BJ (cell line): Measurements from ENCODE around the gene QRICH1. TPM values are rescaled to one million over a fixed set of nuclear protein-coding genes. Genes with fewer than 3 reads are reported as not detected.

Experiments used
- CTCF ChIA-PET: fragments of 350-600 bp; formaldehyde crosslinking; extraction: SDS; loops from one replicate; lab custom pipeline; 2021; ENCODE audit warnings: antibody characterized with exemption, inconsistent platforms; lab: Yijun Ruan, JAX
- POLR2A ChIA-PET: fragments of 300-600 bp; sonication (Branson Sonifier 250); formaldehyde crosslinking; extraction: SDS; loops from one replicate; lab custom pipeline; 2021; ENCODE audit warnings: antibody characterized with exemption; lab: Charles Lee
- DNase-seq: peaks from one replicate; pipeline ENCODE4 v3.0.0-alpha.2; 2011; ENCODE audit warnings: low read depth
- H3K27me3 ChIP-seq: 2 replicates; pipeline ENCODE4 v1.6.0; 2011; ENCODE audit warnings: low read length; ENCODE audit not compliant: control insufficient read depth, insufficient read depth
- H3K36me3 ChIP-seq: 2 replicates; pipeline ENCODE4 v1.5.1; 2011; ENCODE audit warnings: low read length; ENCODE audit not compliant: control insufficient read depth, insufficient read depth
- H3K4me3 ChIP-seq: 2 replicates; pipeline ENCODE4 v1.5.1; 2011; ENCODE audit warnings: low read depth, mild to moderate bottlenecking, control low read depth, low read length
- polyA plus RNA-seq: library from polyadenylated mRNA; depleted of rRNA; stranded (reverse); fragments of >200 nt; gene quantifications from 2 replicates; pipeline ENCODE4 v1.2.3, GENCODE V29; 2011
- TF ChIP-seq, protein P1 (sequence below): IDR thresholded peaks from 2 replicates; pipeline ENCODE4 v1.5.1; 2011; ENCODE audit warnings: low read depth, mild to moderate bottlenecking, control low read depth, inconsistent platforms, low read length, moderate library complexity; ENCODE audit not compliant: insufficient read depth

Gene QRICH1
- polyA plus RNA-seq, 1 experiment: 77.3 TPM

DNA sequence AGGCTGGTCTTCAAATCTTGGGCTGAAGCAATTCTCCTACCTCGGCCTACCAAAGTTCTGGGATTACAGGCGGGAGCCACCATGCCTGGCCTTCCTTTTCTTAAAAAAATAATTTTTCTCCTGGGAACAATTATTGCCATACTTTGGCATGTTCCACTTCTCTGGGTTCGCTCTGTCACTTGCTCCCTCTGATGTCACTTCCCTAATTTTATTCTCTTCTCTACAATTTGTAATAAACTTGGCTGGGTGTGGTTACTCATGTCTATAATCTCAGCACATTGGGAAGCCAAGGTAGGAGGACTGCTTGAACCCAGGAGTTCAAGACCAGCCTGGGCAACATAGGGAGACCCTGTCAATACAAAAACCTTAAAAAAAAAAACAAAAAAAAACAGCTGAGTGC lies 58.6 kb downstream of the QRICH1 start:
- H3K36me3 ChIP-seq: peaks cover 26% of the 10 kb centered on the region
- CTCF ChIA-PET: interaction anchor here (1.0 kb wide), 1 partner anchor 61 kb away, joined by 3 read pairs; no protein-coding TSS in a partner anchor
- no peak for DNase-seq
- POLR2A ChIA-PET: no interaction called here
- H3K27me3 ChIP-seq: no peaks in the 10 kb centered on the region
- TF ChIP-seq, protein P1, sequence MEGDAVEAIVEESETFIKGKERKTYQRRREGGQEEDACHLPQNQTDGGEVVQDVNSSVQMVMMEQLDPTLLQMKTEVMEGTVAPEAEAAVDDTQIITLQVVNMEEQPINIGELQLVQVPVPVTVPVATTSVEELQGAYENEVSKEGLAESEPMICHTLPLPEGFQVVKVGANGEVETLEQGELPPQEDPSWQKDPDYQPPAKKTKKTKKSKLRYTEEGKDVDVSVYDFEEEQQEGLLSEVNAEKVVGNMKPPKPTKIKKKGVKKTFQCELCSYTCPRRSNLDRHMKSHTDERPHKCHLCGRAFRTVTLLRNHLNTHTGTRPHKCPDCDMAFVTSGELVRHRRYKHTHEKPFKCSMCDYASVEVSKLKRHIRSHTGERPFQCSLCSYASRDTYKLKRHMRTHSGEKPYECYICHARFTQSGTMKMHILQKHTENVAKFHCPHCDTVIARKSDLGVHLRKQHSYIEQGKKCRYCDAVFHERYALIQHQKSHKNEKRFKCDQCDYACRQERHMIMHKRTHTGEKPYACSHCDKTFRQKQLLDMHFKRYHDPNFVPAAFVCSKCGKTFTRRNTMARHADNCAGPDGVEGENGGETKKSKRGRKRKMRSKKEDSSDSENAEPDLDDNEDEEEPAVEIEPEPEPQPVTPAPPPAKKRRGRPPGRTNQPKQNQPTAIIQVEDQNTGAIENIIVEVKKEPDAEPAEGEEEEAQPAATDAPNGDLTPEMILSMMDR: no peak
- H3K4me3 ChIP-seq: no peak overlapping the region

DNA sequence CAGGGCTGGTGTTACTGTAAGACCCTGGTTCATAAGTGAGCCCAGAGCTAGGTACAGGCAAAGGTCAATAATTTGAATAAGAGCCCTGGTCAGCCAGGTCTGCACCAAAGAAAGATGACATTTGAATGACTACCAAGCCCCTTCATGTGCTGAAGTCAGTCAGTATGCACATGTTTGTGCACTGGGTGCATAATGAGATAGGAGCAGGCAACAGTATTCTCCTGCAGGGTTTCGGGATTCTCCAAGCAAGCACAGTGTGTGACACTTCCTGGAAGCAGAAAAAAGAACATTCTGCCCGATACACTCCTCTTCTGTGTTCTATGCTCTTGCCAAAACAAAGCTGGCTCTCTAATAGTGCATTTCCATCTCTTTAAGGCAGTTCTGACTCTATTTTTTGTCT lies 59.2 kb downstream of the QRICH1 start:
- ChIA-PET CTCF (interaction anchor here (1.0 kb wide), 1 partner anchor 61 kb away, joined by 3 read pairs; no protein-coding TSS in a partner anchor), POLR2A (no interaction called here)
- no peak for DNase-seq
- Histone ChIP-seq H3K27me3 (no peaks in the 10 kb centered on the region), H3K4me3 (no peak overlapping the region), H3K36me3 (peaks cover 28% of the 10 kb centered on the region)
- TF ChIP-seq, protein P1: no peak

DNA sequence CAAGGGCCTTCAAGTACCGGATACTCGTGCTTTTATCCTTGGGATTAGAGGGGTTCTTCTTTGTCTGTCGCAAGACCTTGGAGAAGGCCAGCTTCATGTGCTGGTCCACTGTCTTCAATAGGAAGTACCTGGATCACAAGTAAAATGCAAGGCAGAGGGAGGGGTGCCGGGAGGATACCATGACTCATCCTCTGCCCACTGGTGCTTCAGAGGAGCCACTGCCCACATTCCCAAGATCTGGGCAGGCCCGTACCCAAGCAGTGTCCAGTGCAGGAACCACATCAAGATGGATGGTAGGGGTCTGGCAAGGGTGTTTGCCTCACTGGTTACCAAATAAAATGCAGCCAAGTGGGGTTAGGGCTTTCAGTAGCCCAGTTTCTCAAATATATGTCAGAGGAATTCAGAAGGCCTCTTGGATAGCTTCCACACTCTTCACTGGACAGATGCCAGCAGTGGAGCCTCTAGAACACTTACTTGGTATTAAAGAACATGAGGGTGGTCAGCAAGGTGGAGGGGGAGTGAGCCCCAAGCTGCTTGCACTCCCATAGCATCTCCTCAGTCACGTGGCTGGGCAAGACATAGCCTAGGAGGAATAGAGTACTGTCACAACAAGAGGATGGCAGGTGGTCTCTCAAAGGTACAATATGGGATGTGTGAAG lies 61.1 kb downstream of the QRICH1 start:
- Histone ChIP-seq H3K27me3 (no peaks in the 10 kb centered on the region), H3K36me3 (peaks cover 27% of the 10 kb centered on the region), H3K4me3 (no peak overlapping the region)
- ChIA-PET CTCF (interaction anchor here (0.9 to 1.7 kb wide), 2 partner anchors 11 to 96 kb away, joined by 3 to 10 read pairs; partner anchors contain the start of gene NDUFAF3), POLR2A (no interaction called here)
- no peak for DNase-seq
- TF ChIP-seq, protein P1: no peak

- DNase-seq: no peak
- TF ChIP-seq, protein P1: no peak
- Histone ChIP-seq H3K4me3 (no peak overlapping the region), H3K36me3 (peaks cover 38% of the 10 kb centered on the region), H3K27me3 (no peaks in the 10 kb centered on the region)
- ChIA-PET POLR2A (no interaction called here), CTCF (interaction anchor here (0.7 kb wide), 2 partner anchors 8 to 41 kb away, joined by 3 to 4 read pairs; partner anchors contain the start of gene NDUFAF3)
Measured at GRCh38 chr3:49030321-49030720, 63.5 kb downstream of the QRICH1 start.

DNA sequence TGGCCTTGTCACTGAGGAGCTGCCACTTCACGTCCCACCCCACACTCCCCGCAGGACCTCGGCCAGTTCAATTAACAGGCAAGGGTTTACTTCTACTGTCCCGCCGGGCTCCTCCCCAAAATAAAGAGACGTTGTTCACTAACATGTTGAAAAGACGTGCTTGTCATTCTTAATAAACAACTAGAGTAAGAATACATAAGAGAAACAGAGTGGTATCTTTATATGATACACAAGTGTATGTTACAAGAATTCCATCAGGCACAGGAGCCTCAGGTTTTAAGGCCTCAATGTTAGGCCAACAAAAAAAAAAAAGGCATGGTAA lies 64.3 kb downstream of the QRICH1 start:
- H3K36me3 ChIP-seq: peaks cover 41% of the 10 kb centered on the region
- H3K4me3 ChIP-seq: no peak overlapping the region
- no peak for DNase-seq
- H3K27me3 ChIP-seq: no peaks in the 10 kb centered on the region
- CTCF ChIA-PET: interaction anchor here (1.0 to 1.2 kb wide), 2 partner anchors 40 to 42 kb away, joined by 3 to 6 read pairs; partner anchors contain the start of gene P4HTM
- TF ChIP-seq, protein P1: no peak
- POLR2A ChIA-PET: interaction anchor here (0.7 to 1.3 kb wide), 4 partner anchors 8 to 40 kb away, joined by 3 to 6 read pairs (median 4); partner anchors contain the start of gene WDR6
